MM.1S (cell line): ENCODE data around the gene ABCC4.

Source experiments
- DNase-seq: peaks from one replicate; pipeline ENCODE4 v3.0.0-alpha.2; 2015
- H2AFZ ChIP-seq: fragments of 300-600 bp; sonication (generic); 2 replicates; pipeline ENCODE4 v1.6.0; 2016; ENCODE audit warnings: antibody characterized with exemption, low read length
- H3F3A ChIP-seq: fragments of 300-600 bp; sonication (generic); 2 replicates; pipeline ENCODE4 v1.6.1; 2016; ENCODE audit warnings: mild to moderate bottlenecking, antibody characterized with exemption, low read length, moderate library complexity, mixed read lengths; ENCODE audit not compliant: insufficient read depth
- H3K27ac ChIP-seq: fragments of 300-600 bp; sonication (generic); 2 replicates; pipeline ENCODE4 v1.5.1; 2016; ENCODE audit warnings: mild to moderate bottlenecking, low read length
- H3K27me3 ChIP-seq: fragments of 300-600 bp; sonication (generic); replicated peaks from 2 replicates; pipeline ENCODE4 v1.6.0; 2016; ENCODE audit warnings: low read length; ENCODE audit not compliant: insufficient read depth
- H3K36me3 ChIP-seq: fragments of 300-600 bp; sonication (generic); replicated peaks from 2 replicates; pipeline ENCODE4 v1.6.1; 2016; ENCODE audit warnings: mild to moderate bottlenecking, low read length, mixed read lengths; ENCODE audit not compliant: insufficient read depth
- H3K4me1 ChIP-seq: fragments of 300-600 bp; sonication (generic); 2 replicates; pipeline ENCODE4 v1.6.1; 2016; ENCODE audit warnings: low read length, mixed read lengths
- H3K4me2 ChIP-seq: fragments of 300-600 bp; sonication (generic); 2 replicates; pipeline ENCODE4 v1.6.0; 2016; ENCODE audit warnings: low read depth, low read length
- H3K4me3 ChIP-seq: fragments of 300-600 bp; sonication (generic); 2 replicates; pipeline ENCODE4 v1.5.1; 2016; ENCODE audit warnings: low read length, mixed read lengths
- H3K79me2 ChIP-seq: fragments of 300-600 bp; sonication (generic); 2 replicates; pipeline ENCODE4 v1.6.1; 2016; ENCODE audit warnings: mixed run types, low read length, mixed read lengths
- H3K9ac ChIP-seq: fragments of 300-600 bp; sonication (generic); 2 replicates; pipeline ENCODE4 v1.6.1; 2016; ENCODE audit warnings: low read length, mixed read lengths
- H3K9me2 ChIP-seq: fragments of 300-600 bp; sonication (generic); replicated peaks from 2 replicates; pipeline ENCODE4 v1.6.1; 2016; ENCODE audit warnings: mild to moderate bottlenecking, low read length, mixed read lengths; ENCODE audit not compliant: insufficient read depth
- H3K9me3 ChIP-seq: fragments of 300-600 bp; sonication (generic); replicated peaks from 2 replicates; pipeline ENCODE4 v1.6.1; 2016; ENCODE audit warnings: mild to moderate bottlenecking, low read length, mixed read lengths; ENCODE audit not compliant: insufficient read depth
- H4K20me1 ChIP-seq: fragments of 300-600 bp; sonication (generic); 2 replicates; pipeline ENCODE4 v1.6.1; 2016; ENCODE audit warnings: mild to moderate bottlenecking, low read length, moderate library complexity, mixed read lengths; ENCODE audit not compliant: insufficient read depth
- CTCF ChIP-seq: fragments of 300-600 bp; sonication (generic); IDR thresholded peaks from 2 replicates; pipeline ENCODE4 v1.5.1; 2016; ENCODE audit warnings: antibody characterized with exemption, low read length, mixed read lengths
- EZH2 ChIP-seq: fragments of 300-600 bp; sonication (generic); optimal IDR thresholded peaks from 2 replicates; pipeline ENCODE3; 2017; ENCODE audit warnings: low read depth, mild to moderate bottlenecking, antibody characterized with exemption, low read length, mixed read lengths
- EZH2phosphoT487 ChIP-seq: fragments of 300-600 bp; sonication (generic); IDR thresholded peaks from 2 replicates; pipeline ENCODE4 v1.6.1; 2018; ENCODE audit warnings: antibody characterized with exemption, low read length

The ABCC4 gene

GRCh38 chr13:95228130-95228529 is 73.1 kb downstream of the ABCC4 start:
- no peaks in the 10 kb centered on the region for H4K20me1 ChIP-seq
- no peaks in the 10 kb centered on the region for H3K36me3 ChIP-seq
- no peak overlapping the region for H3K9ac ChIP-seq
- no peak overlapping the region for H3K27ac ChIP-seq
- no peaks in the 10 kb centered on the region for H3K9me2 ChIP-seq
- H3K9me3 ChIP-seq = no peaks in the 10 kb centered on the region
- TF ChIP-seq CTCF = no peak
- no peak for TF ChIP-seq EZH2phosphoT487
- H3K4me3 ChIP-seq = no peak overlapping the region
- no peaks in the 10 kb centered on the region for H3K27me3 ChIP-seq
- peaks cover 8% of the 10 kb centered on the region; the same call in 1 of the 2 replicates for H3F3A ChIP-seq
- no peaks in the 10 kb centered on the region for H3K79me2 ChIP-seq
- DNase-seq = no peak
- no peak overlapping the region for H2AFZ ChIP-seq
- peak overlapping the region; percentile 54; the same call in 1 of the 2 replicates for H3K4me2 ChIP-seq
- H3K4me1 ChIP-seq = peaks cover 6% of the 10 kb centered on the region; the same call in 1 of the 2 replicates

DNA sequence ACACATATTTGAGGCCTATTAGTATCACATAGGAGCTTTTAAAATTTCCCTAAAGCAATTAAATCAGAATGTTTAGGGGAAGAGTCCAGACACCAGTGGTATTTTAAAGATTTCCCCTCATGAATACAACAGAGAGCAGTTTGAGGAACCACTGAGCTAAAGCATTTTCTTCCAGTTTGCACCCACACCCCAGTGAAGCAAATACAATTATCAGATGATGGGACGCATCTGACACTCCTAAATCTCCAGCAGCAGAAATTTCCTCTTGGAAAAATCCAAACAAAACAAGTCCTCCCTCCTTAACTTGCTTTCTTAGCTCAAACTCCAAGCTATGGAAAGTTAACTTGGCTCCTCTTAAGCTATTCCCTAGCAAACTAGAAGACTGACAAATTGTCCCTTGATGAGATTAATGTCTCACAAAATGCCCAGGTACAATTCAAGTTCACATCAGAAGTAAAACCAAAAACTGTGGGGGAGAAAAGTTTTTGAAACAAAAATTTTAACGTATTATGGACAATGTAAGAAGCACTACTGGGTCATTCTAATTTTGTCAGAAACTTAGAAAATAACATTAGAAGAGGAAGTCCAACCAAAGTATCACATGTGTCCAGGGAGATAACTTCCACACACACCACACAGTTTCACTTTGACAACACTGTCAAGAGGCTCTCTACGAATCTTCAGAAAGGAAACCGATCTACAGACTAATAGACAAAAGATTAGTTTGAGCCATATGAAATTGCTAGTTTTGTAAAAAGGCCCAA is 74.1 kb downstream of the ABCC4 start:
- Histone ChIP-seq H3K27ac (peak overlapping the region; percentile 28; the same call in 1 of the 2 replicates), H3K9ac (no peak overlapping the region), H3K4me2 (peak overlapping the region; percentile 54; the same call in 1 of the 2 replicates)

GRCh38 chr13:95226476-95226875 is 74.8 kb downstream of the ABCC4 start:
- no peaks in the 10 kb centered on the region for H3K27me3 ChIP-seq
- no peak for TF ChIP-seq EZH2phosphoT487
- TF ChIP-seq CTCF = no peak
- TF ChIP-seq EZH2 = no peak
- no peaks in the 10 kb centered on the region for H3K36me3 ChIP-seq
- H3F3A ChIP-seq = peaks cover 8% of the 10 kb centered on the region; the same call in 1 of the 2 replicates
- no peak for DNase-seq
- H3K9ac ChIP-seq = no peak overlapping the region
- H3K4me2 ChIP-seq = peak overlapping the region; percentile 54; the same call in 1 of the 2 replicates
- H3K27ac ChIP-seq = no peak overlapping the region
- H3K9me3 ChIP-seq = no peaks in the 10 kb centered on the region
- H2AFZ ChIP-seq = no peak overlapping the region
- no peak overlapping the region for H3K4me3 ChIP-seq
- H3K4me1 ChIP-seq = peaks cover 6% of the 10 kb centered on the region; the same call in 1 of the 2 replicates
- no peaks in the 10 kb centered on the region for H3K79me2 ChIP-seq
- no peaks in the 10 kb centered on the region for H3K9me2 ChIP-seq
- no peaks in the 10 kb centered on the region for H4K20me1 ChIP-seq

More for the DNA sequence above, 74.1 kb downstream of the ABCC4 start:
- TF ChIP-seq EZH2 (no peak), CTCF (no peak), EZH2phosphoT487 (no peak)
- H4K20me1 ChIP-seq = no peaks in the 10 kb centered on the region
- H3K36me3 ChIP-seq = no peaks in the 10 kb centered on the region
- H2AFZ ChIP-seq = peak overlapping the region; percentile 8; the same call in 1 of the 2 replicates
- no peaks in the 10 kb centered on the region for H3K9me3 ChIP-seq
- peaks cover 8% of the 10 kb centered on the region; the same call in 1 of the 2 replicates for H3F3A ChIP-seq
- no peaks in the 10 kb centered on the region for H3K27me3 ChIP-seq
- H3K79me2 ChIP-seq = no peaks in the 10 kb centered on the region
- H3K9me2 ChIP-seq = no peaks in the 10 kb centered on the region
- 0 out of 2 replicates have a peak overlapping the region, but pooled peaks have one; percentile 19 for H3K4me3 ChIP-seq
- H3K4me1 ChIP-seq = peaks cover 6% of the 10 kb centered on the region; the same call in 1 of the 2 replicates
- DNase-seq = peak; percentile 70
